Keratinocyte (primary cell): ENCODE results near the gene DMBX1.

ENCODE experiments used
- EZH2 ChIP-seq: IDR thresholded peaks from one replicate; pipeline ENCODE4 v1.6.1; 2012; ENCODE audit warnings: inconsistent platforms, mild to moderate bottlenecking, low read length, moderate library complexity
- TF ChIP-seq, protein P1 (sequence below), 3 experiments: IDR thresholded peaks in 1 of 3; conservative IDR thresholded peaks in 1 of 3; optimal IDR thresholded peaks in 1 of 3; 2 replicates in 2 of 3; 3 replicates in 1 of 3; pipeline versions ENCODE3 to v1.5.1; 2011; ENCODE audit warnings: low read length in 3 of 3, mild to moderate bottlenecking in 3 of 3, moderate library complexity in 2 of 3, control low read depth in 1 of 3, inconsistent platforms in 1 of 3; ENCODE audit not compliant: insufficient read depth in 2 of 3; ENCODE audit errors: extremely low read depth in 1 of 3

DNA sequence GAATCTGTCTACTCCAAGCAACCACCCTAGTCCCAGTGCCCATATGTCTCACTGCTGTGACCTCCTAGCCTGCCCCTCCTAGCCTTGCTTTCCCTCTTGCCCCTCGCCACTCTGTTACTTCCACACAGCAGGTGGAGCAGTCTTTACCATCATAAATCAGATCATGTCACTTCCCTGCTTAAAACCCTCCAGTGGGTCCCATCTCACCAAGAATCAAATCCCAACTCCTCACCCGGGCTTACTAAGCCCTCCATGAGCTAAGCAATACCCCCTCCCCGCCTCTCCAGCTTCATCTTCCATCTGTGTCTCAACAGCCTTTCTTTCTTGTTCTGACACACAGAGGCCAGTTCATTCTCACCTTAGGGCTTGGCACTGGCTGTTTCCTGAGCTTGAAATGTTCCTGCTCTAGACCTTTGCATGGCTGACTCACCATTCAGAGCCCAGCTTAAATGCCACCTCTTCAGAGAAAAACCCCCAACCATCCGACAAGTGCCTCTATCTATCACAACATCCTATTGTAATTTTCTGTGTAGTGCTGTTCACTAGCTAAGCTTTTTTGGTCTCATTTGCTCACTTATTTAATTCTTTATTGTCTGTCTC, 39.5 kb downstream of the DMBX1 start:
- TF ChIP-seq, protein P1, sequence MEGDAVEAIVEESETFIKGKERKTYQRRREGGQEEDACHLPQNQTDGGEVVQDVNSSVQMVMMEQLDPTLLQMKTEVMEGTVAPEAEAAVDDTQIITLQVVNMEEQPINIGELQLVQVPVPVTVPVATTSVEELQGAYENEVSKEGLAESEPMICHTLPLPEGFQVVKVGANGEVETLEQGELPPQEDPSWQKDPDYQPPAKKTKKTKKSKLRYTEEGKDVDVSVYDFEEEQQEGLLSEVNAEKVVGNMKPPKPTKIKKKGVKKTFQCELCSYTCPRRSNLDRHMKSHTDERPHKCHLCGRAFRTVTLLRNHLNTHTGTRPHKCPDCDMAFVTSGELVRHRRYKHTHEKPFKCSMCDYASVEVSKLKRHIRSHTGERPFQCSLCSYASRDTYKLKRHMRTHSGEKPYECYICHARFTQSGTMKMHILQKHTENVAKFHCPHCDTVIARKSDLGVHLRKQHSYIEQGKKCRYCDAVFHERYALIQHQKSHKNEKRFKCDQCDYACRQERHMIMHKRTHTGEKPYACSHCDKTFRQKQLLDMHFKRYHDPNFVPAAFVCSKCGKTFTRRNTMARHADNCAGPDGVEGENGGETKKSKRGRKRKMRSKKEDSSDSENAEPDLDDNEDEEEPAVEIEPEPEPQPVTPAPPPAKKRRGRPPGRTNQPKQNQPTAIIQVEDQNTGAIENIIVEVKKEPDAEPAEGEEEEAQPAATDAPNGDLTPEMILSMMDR (optimal IDR thresholded peaks at IDR 0.05 in 1 of 3, IDR thresholded peaks at IDR 0.05 in 1 of 3, conservative IDR thresholded peaks at IDR 0.05 in 1 of 3; ENCODE audit: extremely low read depth in 1 of 3, insufficient read depth in 2 of 3, low read length in 3 of 3), result no peak
- no peak for TF ChIP-seq EZH2
